ENCODE measurements around the gene PLOD1.

The PLOD1 gene

GRCh38 chr1:12009318-12009947, 74.9 kb downstream of the PLOD1 start:
- DNase-seq = no peak

- no peak for DNase-seq
Measured at GRCh38 chr1:12010746-12011570, 76.4 kb downstream of the PLOD1 start.

DNA sequence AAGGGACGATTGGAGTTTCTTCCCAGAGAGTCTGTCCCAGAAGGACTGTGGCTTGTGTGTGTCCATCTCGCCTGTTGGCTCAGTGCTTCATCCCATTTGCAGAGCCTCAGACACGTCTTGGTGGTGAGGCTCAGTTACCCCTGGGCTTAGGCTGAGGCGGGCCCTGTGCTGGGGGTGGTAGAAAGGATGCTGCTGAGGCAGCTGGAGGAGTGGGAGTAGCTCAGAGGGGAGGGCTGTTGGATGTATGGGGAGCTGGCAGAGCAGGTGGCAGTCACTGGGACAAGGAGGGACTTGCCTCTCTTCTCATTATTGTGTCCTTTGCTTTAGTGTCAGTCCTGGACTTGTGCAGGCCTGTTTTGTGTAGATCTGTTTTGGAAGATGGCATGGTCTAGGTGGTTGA, 77.5 kb downstream of the PLOD1 start:
- DNase-seq = no peak

DNA sequence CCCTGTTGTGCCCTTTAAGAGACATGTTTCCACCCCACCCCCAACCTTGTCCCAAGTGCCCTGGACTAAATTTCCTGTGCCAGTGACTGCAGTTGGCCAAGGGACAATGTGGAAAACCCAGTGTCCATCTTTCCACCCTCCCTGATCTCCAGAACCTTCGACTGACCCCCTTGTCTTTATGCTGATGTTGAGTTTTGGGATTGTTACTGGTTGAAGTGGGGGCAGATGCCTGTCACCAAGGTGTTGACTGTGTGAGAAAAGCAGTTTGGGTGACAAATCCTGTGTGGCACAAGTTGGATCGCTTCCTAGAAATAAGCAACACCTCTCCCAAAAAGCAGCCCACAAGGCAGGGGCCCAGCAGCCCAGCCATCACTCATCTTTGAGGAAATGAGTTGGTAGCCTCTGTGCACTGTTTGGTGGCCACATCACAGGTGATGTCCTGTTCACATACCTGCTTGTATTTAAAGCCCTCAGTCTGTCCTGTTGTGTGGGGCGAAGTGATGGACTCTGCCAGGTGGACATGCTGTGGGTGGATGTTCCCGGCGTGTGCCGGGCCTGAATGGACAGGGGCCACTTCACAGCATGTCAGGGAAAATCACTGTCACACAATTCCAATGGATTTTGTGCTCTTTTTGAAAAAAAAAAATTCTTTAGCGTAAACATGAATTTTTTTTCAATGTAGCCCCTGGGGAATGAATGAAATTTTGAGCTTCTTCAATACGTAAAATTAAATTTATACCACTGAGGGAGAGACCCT, 78.2 kb downstream of the PLOD1 start:
- DNase-seq = no peak

DNA sequence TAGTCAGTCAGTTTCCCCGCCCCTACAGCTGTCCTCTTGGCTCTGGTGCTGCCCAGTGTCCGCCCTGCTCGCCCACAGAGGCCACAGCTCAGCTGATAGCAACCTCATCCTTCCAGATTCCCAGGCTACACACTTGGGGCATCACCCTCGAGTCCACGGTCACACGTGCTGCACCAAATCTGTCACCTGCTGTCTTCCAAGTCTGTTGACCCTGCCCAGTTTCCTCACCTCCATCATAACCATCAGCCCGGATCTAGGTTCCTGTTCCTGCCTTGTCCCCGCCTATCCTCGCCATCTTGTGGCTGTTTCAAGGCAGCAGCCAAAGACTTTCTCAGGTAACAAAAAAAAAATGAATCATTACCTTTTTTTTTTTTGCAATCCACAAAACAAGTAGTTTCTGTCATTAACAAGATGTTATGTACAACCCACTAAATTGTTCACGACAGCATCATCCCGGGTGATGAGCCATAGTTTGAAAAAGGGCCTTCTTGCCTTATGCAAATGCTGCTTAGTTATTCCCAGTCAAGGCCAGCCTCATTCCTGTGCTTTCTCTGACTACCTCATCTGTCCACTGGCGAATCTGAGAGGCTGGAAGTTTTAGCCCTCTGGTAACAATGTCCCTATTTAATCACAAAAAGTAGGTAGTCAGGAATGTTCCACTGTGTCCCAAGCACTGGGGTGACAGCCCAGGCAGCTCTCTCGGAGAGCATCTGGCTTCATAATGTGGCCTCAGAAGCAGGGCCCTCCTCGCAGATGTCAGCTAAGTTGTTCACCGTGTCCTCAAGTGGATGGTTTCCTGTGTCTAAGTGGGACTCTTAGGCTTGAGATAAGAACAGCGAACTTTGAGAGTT, 79.8 kb downstream of the PLOD1 start:
- DNase-seq = no peak

GRCh38 chr1:12015001-12015491, 80.5 kb downstream of the PLOD1 start:
- DNase-seq = no peak

DNA sequence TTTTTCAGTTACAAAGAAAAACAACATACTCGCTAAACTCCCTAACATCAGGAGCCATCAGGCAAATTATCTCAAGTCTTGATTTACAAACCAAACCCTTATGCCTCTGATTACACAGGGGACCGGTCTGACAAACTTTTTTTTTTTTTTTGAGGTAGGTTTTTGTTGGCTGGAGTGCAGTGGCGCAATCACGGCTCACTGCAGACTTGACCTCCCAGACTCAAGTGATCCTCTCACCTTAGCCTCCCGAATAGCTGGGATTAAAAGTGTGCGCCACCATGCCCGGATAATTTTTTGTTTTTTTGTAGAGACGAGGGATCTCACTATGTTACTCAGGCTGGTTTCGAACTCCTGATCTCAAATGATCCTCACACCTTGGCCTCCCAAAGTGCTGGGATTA, 81.0 kb downstream of the PLOD1 start:
- DNase-seq = no peak

DNA sequence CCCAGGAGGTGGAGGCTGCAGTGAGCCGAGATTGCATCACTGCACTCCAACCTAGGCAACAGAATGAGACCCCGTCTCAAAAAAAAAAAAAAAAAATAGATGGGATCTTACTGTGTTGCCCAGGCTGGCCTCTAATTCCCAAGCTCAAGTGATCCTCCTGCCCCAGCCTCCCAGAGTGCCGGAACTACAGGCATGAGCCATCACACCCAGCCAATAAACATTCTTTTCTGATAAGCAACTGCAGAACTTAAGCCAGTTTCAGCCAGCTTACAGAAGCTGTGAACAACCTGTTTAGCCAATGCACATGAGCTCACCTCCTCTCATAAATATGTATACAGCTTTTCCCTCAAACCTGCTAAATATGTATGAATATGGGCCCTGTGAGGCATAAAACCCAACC, 81.7 kb downstream of the PLOD1 start:
- DNase-seq = no peak

DNA sequence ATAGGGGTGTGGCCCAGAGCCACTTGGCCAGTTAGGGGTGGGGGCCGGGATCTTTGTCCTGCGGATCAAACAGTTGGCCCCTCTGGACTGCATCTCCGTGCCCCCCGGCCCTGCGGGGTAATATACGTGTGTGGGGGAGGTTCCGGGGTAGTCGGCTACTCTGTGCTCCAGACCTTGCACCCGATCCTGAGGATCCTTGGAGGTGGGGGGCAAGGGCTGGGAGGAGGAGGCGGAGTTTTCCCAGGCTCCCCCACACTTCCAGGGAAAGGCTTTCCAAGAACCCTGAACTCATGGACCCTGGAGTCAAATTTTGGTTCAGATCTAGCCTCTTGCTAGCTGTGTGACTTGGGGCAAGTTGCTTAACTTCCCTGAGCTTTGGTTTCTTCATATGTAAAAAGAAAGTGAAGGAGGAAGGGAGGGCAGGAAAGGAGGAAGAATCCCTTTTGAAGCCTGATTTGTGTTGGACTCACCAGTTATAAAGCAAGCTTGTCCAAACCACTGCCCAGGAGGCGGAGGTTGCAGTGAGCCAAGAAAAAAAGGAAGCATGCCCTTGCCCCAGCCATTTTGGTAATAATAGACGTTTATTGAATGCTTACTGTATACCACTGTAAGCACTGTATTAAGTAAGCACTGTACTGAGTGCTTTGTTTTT, 85.5 kb downstream of the PLOD1 start:
- DNase-seq = no peak

GRCh38 chr1:12021616-12022015, 87.1 kb downstream of the PLOD1 start:
- no peak for DNase-seq

GRCh38 chr1:12022036-12022435, 87.5 kb downstream of the PLOD1 start:
- no peak for DNase-seq
